Measurements from ENCODE around the gene MGAT5.

The MGAT5 gene

GRCh38 chr2:134296301-134296700 lies 42.4 kb downstream of the MGAT5 start:
- H3K4me1 ChIP-seq (ENCODE audit: control insufficient read depth, low read depth, low read length): peaks cover 6% of the 10 kb centered on the region
- no peaks in the 10 kb centered on the region for H3K36me3 ChIP-seq (ENCODE audit: control insufficient read depth, low read depth, low read length)
- no peaks in the 10 kb centered on the region for H3K27me3 ChIP-seq (ENCODE audit: control insufficient read depth, insufficient read depth, low read length)
- H3K4me3 ChIP-seq (ENCODE audit: low read length): no peak overlapping the region
- no peaks in the 10 kb centered on the region for H3K9me3 ChIP-seq (ENCODE audit: control insufficient read depth, low read depth, low read length)
- no peak overlapping the region for H3K27ac ChIP-seq (ENCODE audit: low read length)
- H3K9ac ChIP-seq (ENCODE audit: low read length): no peak overlapping the region

GRCh38 chr2:134299334-134299733 lies 45.5 kb downstream of the MGAT5 start:
- Histone ChIP-seq H3K27me3 (ENCODE audit: control insufficient read depth, insufficient read depth, low read length) (no peaks in the 10 kb centered on the region), H3K9me3 (ENCODE audit: control insufficient read depth, low read depth, low read length) (no peaks in the 10 kb centered on the region), H3K9ac (ENCODE audit: low read length) (no peak overlapping the region), H3K4me1 (ENCODE audit: control insufficient read depth, low read depth, low read length) (no peaks in the 10 kb centered on the region), H3K27ac (ENCODE audit: low read length) (no peak overlapping the region), H3K36me3 (ENCODE audit: control insufficient read depth, low read depth, low read length) (no peaks in the 10 kb centered on the region), H3K4me3 (ENCODE audit: low read length) (no peak overlapping the region)

- H3K4me3 ChIP-seq (ENCODE audit: low read length): no peak overlapping the region
- no peaks in the 10 kb centered on the region for H3K36me3 ChIP-seq (ENCODE audit: control insufficient read depth, low read depth, low read length)
- no peaks in the 10 kb centered on the region for H3K9me3 ChIP-seq (ENCODE audit: control insufficient read depth, low read depth, low read length)
- no peak overlapping the region for H3K27ac ChIP-seq (ENCODE audit: low read length)
- H3K4me1 ChIP-seq (ENCODE audit: control insufficient read depth, low read depth, low read length): no peaks in the 10 kb centered on the region
- H3K9ac ChIP-seq (ENCODE audit: low read length): no peak overlapping the region
- H3K27me3 ChIP-seq (ENCODE audit: control insufficient read depth, insufficient read depth, low read length): no peaks in the 10 kb centered on the region
These were observed 46.7 kb downstream of the MGAT5 start for GRCh38 chr2:134300585-134300984.

GRCh38 chr2:134301099-134301927 lies 47.4 kb downstream of the MGAT5 start:
- Histone ChIP-seq H3K36me3 (ENCODE audit: control insufficient read depth, low read depth, low read length) (no peaks in the 10 kb centered on the region), H3K4me1 (ENCODE audit: control insufficient read depth, low read depth, low read length) (no peaks in the 10 kb centered on the region), H3K27me3 (ENCODE audit: control insufficient read depth, insufficient read depth, low read length) (no peaks in the 10 kb centered on the region), H3K27ac (ENCODE audit: low read length) (no peak overlapping the region), H3K4me3 (ENCODE audit: low read length) (no peak overlapping the region), H3K9ac (ENCODE audit: low read length) (no peak overlapping the region), H3K9me3 (ENCODE audit: control insufficient read depth, low read depth, low read length) (no peaks in the 10 kb centered on the region)

- Histone ChIP-seq H3K9ac (ENCODE audit: low read length) (no peak overlapping the region), H3K9me3 (ENCODE audit: control insufficient read depth, low read depth, low read length) (no peaks in the 10 kb centered on the region), H3K27ac (ENCODE audit: low read length) (no peak overlapping the region), H3K4me1 (ENCODE audit: control insufficient read depth, low read depth, low read length) (no peaks in the 10 kb centered on the region), H3K27me3 (ENCODE audit: control insufficient read depth, insufficient read depth, low read length) (no peaks in the 10 kb centered on the region), H3K4me3 (ENCODE audit: low read length) (no peak overlapping the region), H3K36me3 (ENCODE audit: control insufficient read depth, low read depth, low read length) (no peaks in the 10 kb centered on the region)
These were observed 48.0 kb downstream of the MGAT5 start for GRCh38 chr2:134301928-134302260.

GRCh38 chr2:134304394-134305108 lies 50.7 kb downstream of the MGAT5 start:
- H3K27me3 ChIP-seq (ENCODE audit: control insufficient read depth, insufficient read depth, low read length): no peaks in the 10 kb centered on the region
- no peaks in the 10 kb centered on the region for H3K4me1 ChIP-seq (ENCODE audit: control insufficient read depth, low read depth, low read length)
- H3K4me3 ChIP-seq (ENCODE audit: low read length): no peak overlapping the region
- H3K36me3 ChIP-seq (ENCODE audit: control insufficient read depth, low read depth, low read length): no peaks in the 10 kb centered on the region
- no peak overlapping the region for H3K9ac ChIP-seq (ENCODE audit: low read length)
- H3K27ac ChIP-seq (ENCODE audit: low read length): no peak overlapping the region
- no peaks in the 10 kb centered on the region for H3K9me3 ChIP-seq (ENCODE audit: control insufficient read depth, low read depth, low read length)

- Histone ChIP-seq H3K4me3 (ENCODE audit: low read length) (no peak overlapping the region), H3K27me3 (ENCODE audit: control insufficient read depth, insufficient read depth, low read length) (no peaks in the 10 kb centered on the region), H3K36me3 (ENCODE audit: control insufficient read depth, low read depth, low read length) (no peaks in the 10 kb centered on the region), H3K9ac (ENCODE audit: low read length) (no peak overlapping the region), H3K27ac (ENCODE audit: low read length) (no peak overlapping the region), H3K4me1 (ENCODE audit: control insufficient read depth, low read depth, low read length) (no peaks in the 10 kb centered on the region), H3K9me3 (ENCODE audit: control insufficient read depth, low read depth, low read length) (no peaks in the 10 kb centered on the region)
These were observed 51.2 kb downstream of the MGAT5 start for GRCh38 chr2:134305109-134305491.

GRCh38 chr2:134306521-134306920 lies 52.6 kb downstream of the MGAT5 start:
- no peak overlapping the region for H3K9ac ChIP-seq (ENCODE audit: low read length)
- H3K27me3 ChIP-seq (ENCODE audit: control insufficient read depth, insufficient read depth, low read length): no peaks in the 10 kb centered on the region
- H3K4me1 ChIP-seq (ENCODE audit: control insufficient read depth, low read depth, low read length): no peaks in the 10 kb centered on the region
- no peaks in the 10 kb centered on the region for H3K36me3 ChIP-seq (ENCODE audit: control insufficient read depth, low read depth, low read length)
- H3K4me3 ChIP-seq (ENCODE audit: low read length): no peak overlapping the region
- H3K27ac ChIP-seq (ENCODE audit: low read length): no peak overlapping the region
- no peaks in the 10 kb centered on the region for H3K9me3 ChIP-seq (ENCODE audit: control insufficient read depth, low read depth, low read length)

- Histone ChIP-seq H3K9me3 (ENCODE audit: control insufficient read depth, low read depth, low read length) (no peaks in the 10 kb centered on the region), H3K27ac (ENCODE audit: low read length) (no peak overlapping the region), H3K36me3 (ENCODE audit: control insufficient read depth, low read depth, low read length) (no peaks in the 10 kb centered on the region), H3K9ac (ENCODE audit: low read length) (no peak overlapping the region), H3K4me3 (ENCODE audit: low read length) (no peak overlapping the region), H3K27me3 (ENCODE audit: control insufficient read depth, insufficient read depth, low read length) (no peaks in the 10 kb centered on the region), H3K4me1 (ENCODE audit: control insufficient read depth, low read depth, low read length) (no peaks in the 10 kb centered on the region)
These were observed 53.5 kb downstream of the MGAT5 start for GRCh38 chr2:134307334-134307733.

- Histone ChIP-seq H3K9me3 (ENCODE audit: control insufficient read depth, low read depth, low read length) (no peaks in the 10 kb centered on the region), H3K9ac (ENCODE audit: low read length) (no peak overlapping the region), H3K27me3 (ENCODE audit: control insufficient read depth, insufficient read depth, low read length) (no peaks in the 10 kb centered on the region), H3K4me3 (ENCODE audit: low read length) (no peak overlapping the region), H3K4me1 (ENCODE audit: control insufficient read depth, low read depth, low read length) (no peaks in the 10 kb centered on the region), H3K36me3 (ENCODE audit: control insufficient read depth, low read depth, low read length) (no peaks in the 10 kb centered on the region), H3K27ac (ENCODE audit: low read length) (no peak overlapping the region)
These were observed 54.9 kb downstream of the MGAT5 start for GRCh38 chr2:134308474-134309385.
